Endothelial cell of umbilical vein (primary cell): ENCODE results near the gene PDIA4. TPM values are rescaled to one million over a fixed set of nuclear protein-coding genes. Genes with fewer than 3 reads are reported as not detected.
A peak's percentile ranks its signal among the peaks of the same experiment; 100 is the strongest.

ENCODE experiments used
- BruUV-seq: library from RNA; stranded (reverse); fragments of 400-500 nt; replicated peaks from 2 replicates; lab custom pipeline; 2021; lab: Mats Ljungman, UMichigan
- CTCF ChIA-PET: fragments of 300-600, 350-600 bp; sonication (Branson Sonifier 250); formaldehyde crosslinking; loops from one replicate; lab custom pipeline; 2021; ENCODE audit warnings: antibody characterized with exemption, inconsistent platforms; lab: Charles Lee
- POLR2A ChIA-PET: fragments of 300-600, 350-600 bp; sonication (Branson Sonifier 250); formaldehyde crosslinking; loops from one replicate; lab custom pipeline; 2021; ENCODE audit warnings: antibody characterized with exemption, inconsistent platforms; lab: Charles Lee
- DNase-seq: peaks from one replicate; pipeline ENCODE4 v3.0.0-alpha.2; 2011; ENCODE audit warnings: low read depth, low spot score
- FAIRE-seq: peaks from 2 replicates; lab custom pipeline; 2011; peaks lifted over from hg19 to GRCh38; lab: Jason Lieb, UNC
- H2AFZ ChIP-seq: 2 replicates; pipeline ENCODE4 v1.6.0; 2012; ENCODE audit warnings: low read depth, low read length, control low read depth, inconsistent platforms
- H3K27ac ChIP-seq: 2 replicates; pipeline ENCODE4 v1.5.1; 2011; ENCODE audit warnings: low read depth, mild to moderate bottlenecking, control low read depth, low read length, moderate library complexity; ENCODE audit not compliant: insufficient read depth
- H3K27me3 ChIP-seq, 2 experiments: 2 replicates each; pipeline versions ENCODE4 v1.6.0 to v1.6.1; 2011; ENCODE audit warnings: low read length in 2 of 2, mixed read lengths in 1 of 2; ENCODE audit not compliant: control insufficient read depth in 2 of 2, insufficient read depth in 2 of 2
- H3K36me3 ChIP-seq, 2 experiments: 2 replicates in 1 of 2; 3 replicates in 1 of 2; pipeline ENCODE4 v1.5.1; 2011; ENCODE audit warnings: low read length in 2 of 2, mild to moderate bottlenecking in 1 of 2, moderate library complexity in 1 of 2; ENCODE audit not compliant: control insufficient read depth in 2 of 2, insufficient read depth in 2 of 2; ENCODE audit errors: extremely low read depth in 1 of 2
- H3K4me1 ChIP-seq: 3 replicates; pipeline ENCODE4 v1.5.1; 2011; ENCODE audit warnings: mild to moderate bottlenecking, low read length; ENCODE audit not compliant: control insufficient read depth, insufficient read depth; ENCODE audit errors: extremely low read depth
- H3K4me2 ChIP-seq: 2 replicates; pipeline ENCODE4 v1.6.1; 2011; ENCODE audit warnings: low read length, control low read depth, mixed read lengths; ENCODE audit not compliant: insufficient read depth
- H3K4me3 ChIP-seq, 3 experiments: fragments of 200-600 bp in 1 of 3; sonication (generic), shearing (Covaris generic) in 1 of 3; replicated peaks in 1 of 3; 2 replicates each; pipeline ENCODE4 v1.5.1; 2011 to 2016; ENCODE audit warnings: control low read depth in 3 of 3, low read length in 3 of 3, mild to moderate bottlenecking in 2 of 3, inconsistent platforms in 1 of 3, low read depth in 1 of 3, moderate library complexity in 1 of 3; ENCODE audit not compliant: insufficient read depth in 1 of 3
- H3K79me2 ChIP-seq: 2 replicates; pipeline ENCODE4 v1.6.0; 2012; ENCODE audit warnings: low read length, inconsistent platforms; ENCODE audit not compliant: control insufficient read depth, insufficient read depth
- H3K9ac ChIP-seq: replicated peaks from 2 replicates; pipeline ENCODE3; 2011; ENCODE audit warnings: low read length, control low read depth; ENCODE audit not compliant: insufficient read depth; ENCODE audit errors: extremely low read depth
- H3K9me1 ChIP-seq: replicated peaks from 3 replicates; pipeline ENCODE4 v1.6.0; 2011; ENCODE audit warnings: mild to moderate bottlenecking, low read length; ENCODE audit not compliant: control insufficient read depth, insufficient read depth; ENCODE audit errors: extremely low read depth
- H3K9me3 ChIP-seq: replicated peaks from 2 replicates; pipeline ENCODE4 v1.5.1; 2012; ENCODE audit warnings: low read length, inconsistent platforms; ENCODE audit not compliant: control insufficient read depth, insufficient read depth
- H4K20me1 ChIP-seq: replicated peaks from 2 replicates; pipeline ENCODE3; 2011; ENCODE audit warnings: mild to moderate bottlenecking, low read length; ENCODE audit not compliant: control insufficient read depth, insufficient read depth; ENCODE audit errors: extremely low read depth
- EZH2 ChIP-seq: IDR thresholded peaks from 2 replicates; pipeline ENCODE4 v1.6.1; 2012; ENCODE audit warnings: borderline replicate concordance, low read depth, mild to moderate bottlenecking, moderate library complexity, low read length, inconsistent platforms; ENCODE audit not compliant: severe bottlenecking
- FOS ChIP-seq: IDR thresholded peaks from 2 replicates; pipeline ENCODE4 v1.6.1; 2011; ENCODE audit warnings: mild to moderate bottlenecking, low read length, moderate library complexity, borderline replicate concordance; ENCODE audit not compliant: insufficient read depth
- GATA2 ChIP-seq: IDR thresholded peaks from 2 replicates; pipeline ENCODE4 v1.7.0; 2011; ENCODE audit warnings: low read depth, mild to moderate bottlenecking, moderate library complexity, mixed read lengths, low read length; ENCODE audit not compliant: insufficient read length, insufficient read depth
- JUN ChIP-seq: IDR thresholded peaks from 2 replicates; pipeline ENCODE4 v1.6.1; 2011; ENCODE audit warnings: borderline replicate concordance, low read depth; ENCODE audit not compliant: insufficient read length, insufficient read depth
- MYC ChIP-seq: IDR thresholded peaks from one replicate; pipeline ENCODE4 v1.6.1; 2011; ENCODE audit warnings: mild to moderate bottlenecking, low read depth, low read length
- POLR2A ChIP-seq: IDR thresholded peaks from 2 replicates; pipeline ENCODE4 v1.6.1; 2012; ENCODE audit warnings: low read depth, mild to moderate bottlenecking, control low read depth, low read length
- POLR2AphosphoS5 ChIP-seq: IDR thresholded peaks from 2 replicates; pipeline ENCODE4 v1.6.1; 2012; ENCODE audit warnings: low read depth, mild to moderate bottlenecking, control low read depth, low read length, moderate library complexity; ENCODE audit not compliant: insufficient read depth
- dilution Hi-C: fragments of 300-500 bp; cut with MboI; formaldehyde crosslinking; loops from one replicate; pipeline ENCODE4 v1.15.0; 2019; ENCODE audit warnings: low sequenced_read_pairs; ENCODE audit not compliant: extremely low pct_ligation_motif_present
- intact Hi-C: fragments of 100-400 bp; cut with micrococcal nuclease; formaldehyde crosslinking; loops from one replicate; pipeline ENCODE4 v1.10.0; 2022
- polyA plus RNA-seq, 4 experiments: library from polyadenylated mRNA; depleted of rRNA in 3 of 4; stranded (reverse) in 3 of 4; unstranded in 1 of 4; fragments of >200 nt; gene quantifications; 2 replicates each; pipeline versions ENCODE4 v1.2.1 to v1.2.3, GENCODE V29; 2011 to 2012; ENCODE audit warnings: missing spikeins in 1 of 4
- total RNA-seq: library from RNA; stranded (reverse); gene quantifications from 2 replicates; pipeline ENCODE4 v1.2.3, GENCODE V29; 2021
- TF ChIP-seq, protein P1 (sequence below), 2 donors: IDR thresholded peaks; 1 replicate in 1 of 2; 2 replicates in 1 of 2; pipeline ENCODE4 v1.5.1; 2011; ENCODE audit warnings: low read length in 2 of 2, mild to moderate bottlenecking in 2 of 2, moderate library complexity in 2 of 2, control low read depth in 1 of 2, inconsistent platforms in 1 of 2, low read depth in 1 of 2; ENCODE audit not compliant: insufficient read depth in 1 of 2; ENCODE audit errors: extremely low read depth in 1 of 2
- TF ChIP-seq, protein P2 (sequence below): IDR thresholded peaks from 2 replicates; pipeline ENCODE4 v1.6.1; 2011; ENCODE audit not compliant: insufficient read depth, insufficient read length

The PDIA4 gene
- total and polyA plus RNA-seq, 2 donors (not counting 3 experiments of a cell fraction or from before 2014, with no cell fraction given) = 217 to 308 TPM

DNA sequence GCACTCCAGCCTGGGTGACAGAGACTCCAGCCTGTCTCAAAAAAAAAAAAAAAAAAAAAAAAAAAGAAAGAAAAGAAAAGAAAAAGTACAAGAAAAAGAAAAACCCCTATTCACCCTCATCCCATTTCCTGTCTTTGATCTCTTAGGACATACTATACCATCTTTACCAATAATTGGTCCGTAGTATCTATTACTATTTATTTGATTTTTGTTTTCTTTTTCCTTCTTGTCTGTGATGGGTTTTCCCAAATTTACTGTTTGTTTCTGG, 41.6 kb downstream of the PDIA4 start:
- H3K79me2 ChIP-seq = no peaks in the 10 kb centered on the region
- H4K20me1 ChIP-seq = no peaks in the 10 kb centered on the region
- no TSS peak for BruUV-seq
- FAIRE-seq = no peak
- H3K4me1 ChIP-seq = peaks cover 11% of the 10 kb centered on the region
- dilution Hi-C loops (no loop called here), intact Hi-C loops (loop anchor here (1.0 kb wide), 6 partner anchors 20 to 287 kb away; partner anchors contain the start of gene PDIA4)
- no peak overlapping the region for H2AFZ ChIP-seq
- H3K4me3 ChIP-seq = no peak overlapping the region
- no peaks in the 10 kb centered on the region for H3K9me1 ChIP-seq
- H3K9ac ChIP-seq = no peak overlapping the region
- ChIA-PET CTCF (no interaction called here), POLR2A (no interaction called here)
- DNase-seq = no peak
- TF ChIP-seq JUN (no peak), POLR2A (no peak), POLR2AphosphoS5 (no peak), EZH2 (no peak), GATA2 (no peak), FOS (no peak), MYC (no peak)
- TF ChIP-seq, protein P1, sequence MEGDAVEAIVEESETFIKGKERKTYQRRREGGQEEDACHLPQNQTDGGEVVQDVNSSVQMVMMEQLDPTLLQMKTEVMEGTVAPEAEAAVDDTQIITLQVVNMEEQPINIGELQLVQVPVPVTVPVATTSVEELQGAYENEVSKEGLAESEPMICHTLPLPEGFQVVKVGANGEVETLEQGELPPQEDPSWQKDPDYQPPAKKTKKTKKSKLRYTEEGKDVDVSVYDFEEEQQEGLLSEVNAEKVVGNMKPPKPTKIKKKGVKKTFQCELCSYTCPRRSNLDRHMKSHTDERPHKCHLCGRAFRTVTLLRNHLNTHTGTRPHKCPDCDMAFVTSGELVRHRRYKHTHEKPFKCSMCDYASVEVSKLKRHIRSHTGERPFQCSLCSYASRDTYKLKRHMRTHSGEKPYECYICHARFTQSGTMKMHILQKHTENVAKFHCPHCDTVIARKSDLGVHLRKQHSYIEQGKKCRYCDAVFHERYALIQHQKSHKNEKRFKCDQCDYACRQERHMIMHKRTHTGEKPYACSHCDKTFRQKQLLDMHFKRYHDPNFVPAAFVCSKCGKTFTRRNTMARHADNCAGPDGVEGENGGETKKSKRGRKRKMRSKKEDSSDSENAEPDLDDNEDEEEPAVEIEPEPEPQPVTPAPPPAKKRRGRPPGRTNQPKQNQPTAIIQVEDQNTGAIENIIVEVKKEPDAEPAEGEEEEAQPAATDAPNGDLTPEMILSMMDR (IDR thresholded peaks at IDR 0.05; ENCODE audit: extremely low read depth in 1 of 2, insufficient read depth in 1 of 2, low read depth in 1 of 2, low read length in 2 of 2) = no peak
- TF ChIP-seq, protein P2, sequence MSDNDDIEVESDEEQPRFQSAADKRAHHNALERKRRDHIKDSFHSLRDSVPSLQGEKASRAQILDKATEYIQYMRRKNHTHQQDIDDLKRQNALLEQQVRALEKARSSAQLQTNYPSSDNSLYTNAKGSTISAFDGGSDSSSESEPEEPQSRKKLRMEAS = no peak
- H3K4me2 ChIP-seq = peak overlapping the region; percentile 75
- H3K27ac ChIP-seq = no peak overlapping the region
- no peaks in the 10 kb centered on the region for H3K9me3 ChIP-seq
- H3K27me3 ChIP-seq = peaks cover 0 to 10% of the 10 kb centered on the region in 2 experiments
- H3K36me3 ChIP-seq = no peaks in the 10 kb centered on the region
